Measurements from ENCODE around the gene CST9L.
"Not testable (repeated sequence)": the region's sequence is repeated elsewhere in the genome, so short reads cannot be mapped to it uniquely, and the experiment has no call there.

Gene CST9L

DNA sequence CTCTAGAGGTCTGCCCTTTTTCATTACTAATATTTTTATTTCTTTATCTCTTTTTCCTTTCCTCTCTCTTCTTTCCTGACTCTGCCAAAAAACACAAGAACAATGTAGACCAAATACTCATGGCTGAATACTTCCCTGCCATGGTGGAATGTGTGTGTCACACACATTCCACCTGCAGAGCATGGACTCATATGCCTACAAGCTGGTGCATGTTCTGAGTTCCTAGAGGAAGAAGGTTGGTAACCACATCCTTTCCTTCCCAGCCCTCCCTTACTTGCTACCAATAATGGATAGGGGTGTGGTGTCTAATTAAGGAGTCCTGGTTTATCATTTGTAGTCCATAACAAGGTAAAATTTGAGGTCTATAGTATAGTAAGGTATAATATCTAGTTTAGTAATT lies 15.2 kb upstream of the CST9L start:
- Histone ChIP-seq H3K36me3 (ENCODE audit: control insufficient read depth, insufficient read depth, low read length) (no peaks in the 10 kb centered on the region), H3K4me1 (ENCODE audit: control insufficient read depth, insufficient read depth, low read length) (no peaks in the 10 kb centered on the region), H3K27ac (ENCODE audit: low read depth, low read length) (no peak overlapping the region), H3K9ac (ENCODE audit: low read length) (no peak overlapping the region), H3K4me3 (ENCODE audit: low read length) (no peak overlapping the region), H3K27me3 (ENCODE audit: control insufficient read depth, insufficient read depth, low read length) (peaks cover 2% of the 10 kb centered on the region)

DNA sequence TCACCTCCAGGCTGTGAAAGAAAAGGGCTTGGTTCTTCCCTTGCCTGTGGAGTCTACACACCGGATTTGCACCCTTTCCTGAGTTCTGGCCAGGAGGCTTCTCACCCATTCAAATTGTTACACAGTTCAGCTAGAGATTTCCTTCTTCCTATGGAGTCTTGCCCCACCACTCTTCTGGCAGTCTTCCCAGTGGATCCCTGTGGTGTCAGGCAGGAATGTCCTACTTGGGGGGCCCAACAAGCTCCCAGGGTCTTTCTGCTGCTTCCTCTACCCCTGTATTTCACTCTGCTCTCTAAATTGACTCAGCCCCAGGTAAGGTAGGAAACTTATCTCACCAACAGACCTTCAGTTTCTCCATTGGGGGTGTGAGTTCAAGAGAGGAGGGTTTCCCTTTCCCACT lies 14.0 kb upstream of the CST9L start:
- Histone ChIP-seq H3K4me3 (ENCODE audit: low read length) (no peak overlapping the region), H3K36me3 (ENCODE audit: control insufficient read depth, insufficient read depth, low read length) (no peaks in the 10 kb centered on the region), H3K27ac (ENCODE audit: low read depth, low read length) (no peak overlapping the region), H3K9ac (ENCODE audit: low read length) (no peak overlapping the region), H3K4me1 (ENCODE audit: control insufficient read depth, insufficient read depth, low read length) (no peaks in the 10 kb centered on the region), H3K27me3 (ENCODE audit: control insufficient read depth, insufficient read depth, low read length) (peaks cover 2% of the 10 kb centered on the region)

DNA sequence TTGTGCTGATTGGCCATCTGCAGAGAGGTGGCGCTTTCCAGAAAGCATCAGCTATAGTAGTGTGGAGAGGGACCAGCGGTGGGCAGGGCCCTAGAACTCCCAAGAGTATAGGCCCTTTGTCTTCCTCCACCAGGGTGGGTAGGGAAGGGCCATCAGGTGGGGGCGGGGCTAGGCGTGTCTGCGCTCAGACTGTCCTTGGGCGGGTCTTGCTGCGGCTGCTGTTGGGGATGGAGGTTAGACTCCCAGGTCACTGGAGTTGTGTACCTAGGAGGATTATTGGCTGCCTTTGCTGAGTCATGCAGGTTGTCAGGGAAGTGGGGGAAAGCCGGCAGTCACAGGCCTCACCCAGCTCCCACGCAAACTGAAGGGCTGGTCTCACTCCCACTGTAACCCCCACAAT lies 13.5 kb upstream of the CST9L start:
- H3K9ac ChIP-seq (ENCODE audit: low read length); H3K27me3 ChIP-seq (ENCODE audit: control insufficient read depth, insufficient read depth, low read length); H3K27ac ChIP-seq (ENCODE audit: low read depth, low read length): not testable (repeated sequence)

DNA sequence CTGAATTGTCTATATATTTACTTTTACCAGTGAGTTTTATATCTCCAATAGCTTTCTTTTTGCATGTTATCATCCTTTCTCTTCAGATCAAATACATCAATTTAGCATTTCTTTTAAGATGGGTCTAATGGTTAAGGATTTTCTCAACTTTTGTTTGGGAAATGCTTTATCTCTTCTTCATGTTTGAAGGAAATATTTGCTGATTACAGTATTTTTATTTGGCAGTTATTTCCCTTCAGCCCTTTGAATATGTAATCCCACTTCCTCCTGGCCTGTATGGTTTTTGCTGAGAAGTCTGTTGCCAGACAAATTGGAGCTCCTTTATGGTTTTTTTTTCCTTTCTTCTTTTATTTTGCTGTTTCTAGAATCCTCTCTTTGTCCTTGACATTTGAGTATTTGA lies 6.7 kb upstream of the CST9L start:
- Histone ChIP-seq H3K36me3 (ENCODE audit: control insufficient read depth, insufficient read depth, low read length) (no peaks in the 10 kb centered on the region), H3K4me3 (ENCODE audit: low read length) (no peak overlapping the region), H3K9ac (ENCODE audit: low read length) (no peak overlapping the region), H3K27ac (ENCODE audit: low read depth, low read length) (no peak overlapping the region), H3K4me1 (ENCODE audit: control insufficient read depth, insufficient read depth, low read length) (no peaks in the 10 kb centered on the region), H3K27me3 (ENCODE audit: control insufficient read depth, insufficient read depth, low read length) (no peaks in the 10 kb centered on the region)

More for the DNA sequence above, 13.5 kb upstream of the CST9L start:
- not testable (repeated sequence) for H3K4me1 ChIP-seq (ENCODE audit: control insufficient read depth, insufficient read depth, low read length); H3K36me3 ChIP-seq (ENCODE audit: control insufficient read depth, insufficient read depth, low read length); H3K4me3 ChIP-seq (ENCODE audit: low read length)

DNA sequence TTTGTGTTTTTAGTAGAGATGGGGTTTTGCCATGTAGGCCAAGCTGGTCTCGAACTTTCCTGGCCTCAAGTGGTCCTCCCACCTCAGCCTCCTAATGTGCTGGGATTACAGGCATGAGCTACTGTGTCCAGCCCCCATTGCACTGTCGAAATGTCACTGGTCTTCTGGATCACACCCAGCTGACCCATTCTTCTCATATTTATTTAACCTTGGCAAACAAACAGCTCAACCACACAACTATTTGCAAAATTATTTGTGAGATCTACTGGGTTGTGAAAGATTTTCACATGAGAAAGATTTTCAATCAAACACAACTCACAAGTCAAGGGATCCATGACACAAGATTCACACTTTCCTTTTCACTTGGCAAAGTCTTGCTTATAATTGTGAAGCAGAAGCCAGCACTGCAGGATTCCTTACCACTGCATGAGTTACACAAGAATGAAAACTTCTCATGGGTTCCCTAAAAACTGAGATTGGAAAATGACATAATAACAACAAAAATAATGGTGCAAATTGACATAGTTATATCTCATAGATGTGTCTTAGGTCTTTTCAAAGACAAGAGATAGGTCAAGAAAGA lies 2.0 kb upstream of the CST9L start:
- Histone ChIP-seq H3K4me3 (ENCODE audit: low read length) (no peak overlapping the region), H3K27me3 (ENCODE audit: control insufficient read depth, insufficient read depth, low read length) (no peaks in the 10 kb centered on the region), H3K36me3 (ENCODE audit: control insufficient read depth, insufficient read depth, low read length) (no peaks in the 10 kb centered on the region), H3K4me1 (ENCODE audit: control insufficient read depth, insufficient read depth, low read length) (no peaks in the 10 kb centered on the region), H3K27ac (ENCODE audit: low read depth, low read length) (no peak overlapping the region), H3K9ac (ENCODE audit: low read length) (no peak overlapping the region)

DNA sequence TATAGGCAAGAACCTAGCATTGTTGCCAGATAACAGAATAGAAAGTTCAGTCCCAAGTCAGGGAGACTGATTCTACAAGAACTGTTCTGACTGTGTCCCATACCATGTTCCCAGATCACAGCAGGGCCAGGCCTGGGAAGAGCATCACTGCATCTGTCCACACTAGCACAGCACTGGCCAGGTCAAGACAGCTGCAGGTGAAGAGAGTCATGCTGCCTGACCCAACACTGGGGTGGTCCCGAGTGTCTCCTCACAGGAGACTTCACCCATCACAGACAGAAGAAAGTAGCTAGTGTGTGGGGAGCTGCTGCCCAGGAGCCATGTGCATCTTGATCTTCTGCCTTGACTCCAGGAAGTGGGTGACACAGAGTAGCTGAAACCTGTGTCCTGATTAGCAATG lies 1.3 kb upstream of the CST9L start:
- no peak overlapping the region for H3K9ac ChIP-seq (ENCODE audit: low read length)
- no peaks in the 10 kb centered on the region for H3K27me3 ChIP-seq (ENCODE audit: control insufficient read depth, insufficient read depth, low read length)
- no peaks in the 10 kb centered on the region for H3K36me3 ChIP-seq (ENCODE audit: control insufficient read depth, insufficient read depth, low read length)
- no peaks in the 10 kb centered on the region for H3K4me1 ChIP-seq (ENCODE audit: control insufficient read depth, insufficient read depth, low read length)
- H3K27ac ChIP-seq (ENCODE audit: low read depth, low read length): no peak overlapping the region
- H3K4me3 ChIP-seq (ENCODE audit: low read length): no peak overlapping the region

DNA sequence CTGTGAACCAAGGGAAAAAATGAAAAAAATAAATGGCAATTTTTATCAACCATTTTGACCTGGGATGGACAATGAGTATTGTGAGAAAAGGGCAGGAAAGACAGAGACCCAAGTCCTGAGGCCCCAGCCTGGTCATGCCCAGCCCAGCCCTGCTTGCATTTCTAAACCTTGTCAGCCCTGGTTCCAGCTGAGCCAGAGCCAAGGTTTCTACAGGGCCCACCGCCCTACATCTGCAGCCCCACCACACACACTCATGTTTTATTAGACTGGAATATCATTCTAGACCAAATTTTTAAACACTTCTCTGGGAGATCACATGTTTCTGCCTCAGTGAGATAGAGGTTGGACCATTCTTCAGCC lies 667 bp upstream of the CST9L start:
- Histone ChIP-seq H3K4me1 (ENCODE audit: control insufficient read depth, insufficient read depth, low read length) (no peaks in the 10 kb centered on the region), H3K27ac (ENCODE audit: low read depth, low read length) (no peak overlapping the region), H3K4me3 (ENCODE audit: low read length) (no peak overlapping the region), H3K9ac (ENCODE audit: low read length) (no peak overlapping the region), H3K27me3 (ENCODE audit: control insufficient read depth, insufficient read depth, low read length) (no peaks in the 10 kb centered on the region), H3K36me3 (ENCODE audit: control insufficient read depth, insufficient read depth, low read length) (no peaks in the 10 kb centered on the region)

DNA sequence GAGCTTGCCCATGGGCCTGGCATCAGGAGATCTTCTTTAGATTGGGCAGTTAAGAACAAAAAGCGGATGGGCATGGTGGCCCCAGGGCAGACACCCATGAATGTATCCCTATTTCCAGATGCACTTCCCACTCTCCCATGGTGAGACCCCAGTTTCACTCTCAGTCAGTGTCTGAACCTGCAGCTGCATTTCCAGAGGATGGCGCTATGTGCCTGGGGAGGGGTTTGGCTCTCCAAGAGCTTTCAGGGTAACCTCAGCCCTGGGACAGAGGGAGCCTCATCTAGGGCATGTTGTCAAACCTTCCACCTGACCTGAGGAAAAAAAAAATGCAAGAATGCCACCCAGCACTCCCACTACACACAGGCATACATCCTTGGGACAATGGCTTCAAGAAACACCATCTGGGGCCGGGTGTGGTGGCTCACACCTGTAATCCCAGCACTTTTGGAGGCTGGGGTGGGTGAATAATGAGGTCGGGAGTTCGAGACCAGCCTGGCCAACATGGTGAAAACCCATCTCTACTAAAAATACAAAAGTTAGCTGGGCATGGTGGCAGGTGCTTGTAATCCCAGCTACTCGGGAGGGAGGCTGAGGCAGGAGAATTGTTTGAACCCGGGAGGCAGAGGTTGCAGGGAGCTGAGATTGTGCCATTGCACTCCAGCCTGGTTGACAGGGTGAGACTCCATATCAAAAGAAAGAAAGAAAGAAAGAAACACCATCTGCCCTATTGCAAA lies 1.9 kb downstream of the CST9L start:
- Histone ChIP-seq H3K27ac (ENCODE audit: low read depth, low read length) (no peak overlapping the region), H3K4me1 (ENCODE audit: control insufficient read depth, insufficient read depth, low read length) (no peaks in the 10 kb centered on the region), H3K4me3 (ENCODE audit: low read length) (no peak overlapping the region), H3K36me3 (ENCODE audit: control insufficient read depth, insufficient read depth, low read length) (no peaks in the 10 kb centered on the region), H3K27me3 (ENCODE audit: control insufficient read depth, insufficient read depth, low read length) (no peaks in the 10 kb centered on the region), H3K9ac (ENCODE audit: low read length) (no peak overlapping the region)

DNA sequence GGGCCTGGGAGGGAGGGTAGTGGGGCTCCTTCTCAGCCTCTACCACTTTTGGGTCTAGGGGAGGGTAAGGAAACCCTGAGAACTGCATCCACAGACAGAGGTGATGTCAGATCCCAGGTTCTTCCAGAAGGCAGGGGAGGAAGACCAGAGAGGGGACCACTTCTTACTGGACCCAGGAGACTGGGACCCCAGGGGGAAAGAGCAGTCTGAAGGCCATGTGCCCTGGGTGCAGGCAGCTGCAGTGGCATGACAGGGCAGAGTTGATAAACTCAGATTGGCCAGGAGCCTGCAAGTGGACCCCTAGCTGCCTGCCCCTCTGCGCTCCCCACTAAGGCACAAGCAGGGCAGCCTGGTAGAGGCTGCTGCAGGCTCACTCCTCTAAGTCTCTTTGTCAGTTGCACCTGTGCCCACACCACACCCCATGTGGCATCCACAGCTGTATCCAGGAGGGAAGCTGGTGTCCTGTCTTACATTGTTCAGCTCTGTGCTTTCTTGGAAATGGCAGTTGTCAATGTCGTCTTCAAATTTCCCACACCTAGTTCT lies 2.7 kb downstream of the CST9L start:
- Histone ChIP-seq H3K27me3 (ENCODE audit: control insufficient read depth, insufficient read depth, low read length) (no peaks in the 10 kb centered on the region), H3K27ac (ENCODE audit: low read depth, low read length) (no peak overlapping the region), H3K4me1 (ENCODE audit: control insufficient read depth, insufficient read depth, low read length) (no peaks in the 10 kb centered on the region), H3K4me3 (ENCODE audit: low read length) (no peak overlapping the region), H3K9ac (ENCODE audit: low read length) (no peak overlapping the region), H3K36me3 (ENCODE audit: control insufficient read depth, insufficient read depth, low read length) (no peaks in the 10 kb centered on the region)

DNA sequence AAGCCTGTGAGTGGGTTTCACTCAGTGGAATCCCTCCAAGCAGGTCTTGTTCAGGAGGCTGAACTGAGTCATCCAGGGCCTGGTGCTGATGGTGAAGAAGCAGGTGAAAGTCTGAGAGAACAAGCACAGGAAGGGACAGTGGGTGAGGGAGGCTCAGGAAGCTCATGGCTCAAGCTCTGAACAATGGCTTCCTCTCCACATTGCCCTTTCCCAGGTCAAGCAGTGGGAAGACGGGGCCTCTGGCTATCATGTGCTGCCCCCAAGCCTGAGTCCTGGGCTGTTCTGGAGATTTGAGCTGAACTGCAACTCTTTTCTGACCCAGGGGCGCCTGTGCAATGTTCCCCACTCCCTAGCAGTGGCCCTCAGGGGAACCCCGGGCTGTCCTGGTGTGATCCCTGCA lies 3.4 kb downstream of the CST9L start:
- no peaks in the 10 kb centered on the region for H3K27me3 ChIP-seq (ENCODE audit: control insufficient read depth, insufficient read depth, low read length)
- no peak overlapping the region for H3K9ac ChIP-seq (ENCODE audit: low read length)
- H3K36me3 ChIP-seq (ENCODE audit: control insufficient read depth, insufficient read depth, low read length): no peaks in the 10 kb centered on the region
- no peaks in the 10 kb centered on the region for H3K4me1 ChIP-seq (ENCODE audit: control insufficient read depth, insufficient read depth, low read length)
- H3K27ac ChIP-seq (ENCODE audit: low read depth, low read length): no peak overlapping the region
- no peak overlapping the region for H3K4me3 ChIP-seq (ENCODE audit: low read length)

DNA sequence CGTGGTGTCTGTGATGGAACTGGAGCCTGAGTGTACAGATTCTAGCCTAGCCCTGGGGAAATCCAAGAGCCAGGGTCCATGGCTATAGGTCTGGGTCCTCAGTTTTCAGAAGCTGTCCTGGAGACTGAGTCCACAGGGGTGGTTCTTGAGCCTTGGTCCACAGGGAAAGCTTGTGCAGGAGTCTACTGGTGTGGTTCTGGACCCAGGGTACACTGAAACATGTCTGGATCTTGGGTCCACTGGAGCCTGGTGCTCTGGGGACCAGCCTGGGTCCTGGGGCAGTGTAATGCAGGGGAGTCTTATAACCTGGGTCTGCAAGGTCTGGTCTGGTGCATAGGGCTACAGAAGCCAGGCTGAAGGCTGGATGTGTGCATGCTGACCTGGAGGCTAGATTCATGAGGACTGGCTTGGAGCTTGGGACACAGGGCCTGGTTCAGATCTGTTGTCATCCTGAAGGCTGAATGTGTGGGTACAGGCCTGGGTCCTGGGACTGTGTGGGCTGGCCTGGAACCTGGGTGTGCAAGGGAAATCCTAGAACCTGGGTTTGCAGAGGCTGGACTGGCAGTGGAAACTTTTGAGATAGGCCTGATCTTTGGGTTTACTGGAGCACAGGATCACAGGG lies 5.5 kb downstream of the CST9L start:
- Histone ChIP-seq H3K4me1 (ENCODE audit: control insufficient read depth, insufficient read depth, low read length) (no peaks in the 10 kb centered on the region), H3K27ac (ENCODE audit: low read depth, low read length) (no peak overlapping the region), H3K36me3 (ENCODE audit: control insufficient read depth, insufficient read depth, low read length) (no peaks in the 10 kb centered on the region), H3K27me3 (ENCODE audit: control insufficient read depth, insufficient read depth, low read length) (no peaks in the 10 kb centered on the region), H3K4me3 (ENCODE audit: low read length) (no peak overlapping the region), H3K9ac (ENCODE audit: low read length) (no peak overlapping the region)

DNA sequence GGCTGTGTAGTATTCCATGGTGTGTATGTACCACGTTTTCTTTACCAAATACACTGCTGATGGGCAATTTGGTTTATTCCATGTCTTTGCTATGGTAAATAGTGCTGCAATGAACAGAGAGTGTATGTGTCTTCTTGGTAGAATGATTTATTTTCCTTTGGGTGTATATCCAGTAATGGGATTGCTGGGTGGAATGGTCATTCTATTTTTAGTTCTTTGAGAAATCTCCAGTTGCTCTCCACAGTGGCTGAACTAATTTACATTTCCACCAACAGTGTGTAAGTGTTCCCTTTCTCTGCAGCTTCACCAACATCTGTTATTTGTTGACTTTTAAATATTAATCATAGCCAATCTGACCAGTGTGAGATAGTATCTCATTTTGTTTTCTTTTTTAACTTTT lies 13.9 kb downstream of the CST9L start:
- no peak overlapping the region for H3K27ac ChIP-seq (ENCODE audit: low read depth, low read length)
- H3K27me3 ChIP-seq (ENCODE audit: control insufficient read depth, insufficient read depth, low read length): no peaks in the 10 kb centered on the region
- H3K36me3 ChIP-seq (ENCODE audit: control insufficient read depth, insufficient read depth, low read length): no peaks in the 10 kb centered on the region
- no peak overlapping the region for H3K9ac ChIP-seq (ENCODE audit: low read length)
- H3K4me1 ChIP-seq (ENCODE audit: control insufficient read depth, insufficient read depth, low read length): no peaks in the 10 kb centered on the region
- H3K4me3 ChIP-seq (ENCODE audit: low read length): no peak overlapping the region

DNA sequence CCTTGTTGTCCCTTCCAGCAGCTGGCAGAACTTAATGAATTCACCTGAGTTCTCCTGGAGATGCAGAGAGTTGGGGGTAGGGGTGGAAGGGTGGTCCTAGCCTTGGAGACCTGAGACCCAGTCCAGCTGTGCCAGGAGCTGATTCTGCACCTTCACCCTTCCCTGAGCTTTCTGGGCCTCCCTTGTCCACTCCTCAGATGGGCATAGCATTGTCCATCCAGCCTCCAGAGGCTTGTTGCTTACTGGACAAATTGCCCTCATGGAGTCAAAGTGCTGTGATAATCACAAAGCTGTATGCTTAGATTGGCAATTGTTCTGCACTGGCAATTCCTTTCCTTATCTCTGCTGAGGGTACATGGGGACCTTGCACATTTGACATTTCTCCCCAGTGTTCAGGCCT lies 16.5 kb downstream of the CST9L start:
- Histone ChIP-seq H3K4me1 (ENCODE audit: control insufficient read depth, insufficient read depth, low read length) (no peaks in the 10 kb centered on the region), H3K27me3 (ENCODE audit: control insufficient read depth, insufficient read depth, low read length) (no peaks in the 10 kb centered on the region), H3K36me3 (ENCODE audit: control insufficient read depth, insufficient read depth, low read length) (no peaks in the 10 kb centered on the region), H3K9ac (ENCODE audit: low read length) (no peak overlapping the region), H3K4me3 (ENCODE audit: low read length) (no peak overlapping the region), H3K27ac (ENCODE audit: low read depth, low read length) (no peak overlapping the region)
